Measurements from ENCODE around the gene CCDC74B. TPM values are rescaled to one million over a fixed set of nuclear protein-coding genes. Genes with fewer than 3 reads are reported as not detected.
"Not testable (repeated sequence)": the region's sequence is repeated elsewhere in the genome, so short reads cannot be mapped to it uniquely, and the experiment has no call there.

Gene CCDC74B
- polyA plus RNA-seq, 1 donor (not counting 4 experiments of a cell fraction or from before 2014, with no cell fraction given), result 0.52 TPM

- H3K27ac ChIP-seq (ENCODE audit: control insufficient read depth, insufficient read depth, low read length), result no peak overlapping the region
- DNase-seq (ENCODE audit: low read depth, low spot score) (no peak), FAIRE-seq (no peak)
- no peak overlapping the region for H2AFZ ChIP-seq (ENCODE audit: control insufficient read depth, low read length)
- H3K4me2 ChIP-seq (ENCODE audit: control insufficient read depth, extremely low read depth, insufficient read depth, low read depth, low read length), result no peak overlapping the region
- no peaks in the 10 kb centered on the region for H3K27me3 ChIP-seq (ENCODE audit: control insufficient read depth, extremely low read depth, insufficient read depth, low read length)
- no peaks in the 10 kb centered on the region for H4K20me1 ChIP-seq (ENCODE audit: control insufficient read depth, extremely low read depth, insufficient read depth, low read length)
- H3K9me1 ChIP-seq (ENCODE audit: control insufficient read depth, extremely low read depth, insufficient read depth, low read length), result no peaks in the 10 kb centered on the region
- no peak overlapping the region for H3K4me3 ChIP-seq (ENCODE audit: control insufficient read depth in 2 of 3, extremely low read depth in 1 of 3, insufficient read depth in 2 of 3, low read depth in 1 of 3, low read length in 3 of 3)
- H3K9ac ChIP-seq (ENCODE audit: control insufficient read depth, extremely low read depth, insufficient read depth, low read length), result no peak overlapping the region
- dilution Hi-C loops (cut with MboI; ENCODE audit: extremely low pct_ligation_motif_present, low sequenced_read_pairs), result no loop called here
- no peak for TF ChIP-seq EZH2 (IDR thresholded peaks at IDR 0.05; ENCODE audit: low read length)
- TF ChIP-seq, protein P1, sequence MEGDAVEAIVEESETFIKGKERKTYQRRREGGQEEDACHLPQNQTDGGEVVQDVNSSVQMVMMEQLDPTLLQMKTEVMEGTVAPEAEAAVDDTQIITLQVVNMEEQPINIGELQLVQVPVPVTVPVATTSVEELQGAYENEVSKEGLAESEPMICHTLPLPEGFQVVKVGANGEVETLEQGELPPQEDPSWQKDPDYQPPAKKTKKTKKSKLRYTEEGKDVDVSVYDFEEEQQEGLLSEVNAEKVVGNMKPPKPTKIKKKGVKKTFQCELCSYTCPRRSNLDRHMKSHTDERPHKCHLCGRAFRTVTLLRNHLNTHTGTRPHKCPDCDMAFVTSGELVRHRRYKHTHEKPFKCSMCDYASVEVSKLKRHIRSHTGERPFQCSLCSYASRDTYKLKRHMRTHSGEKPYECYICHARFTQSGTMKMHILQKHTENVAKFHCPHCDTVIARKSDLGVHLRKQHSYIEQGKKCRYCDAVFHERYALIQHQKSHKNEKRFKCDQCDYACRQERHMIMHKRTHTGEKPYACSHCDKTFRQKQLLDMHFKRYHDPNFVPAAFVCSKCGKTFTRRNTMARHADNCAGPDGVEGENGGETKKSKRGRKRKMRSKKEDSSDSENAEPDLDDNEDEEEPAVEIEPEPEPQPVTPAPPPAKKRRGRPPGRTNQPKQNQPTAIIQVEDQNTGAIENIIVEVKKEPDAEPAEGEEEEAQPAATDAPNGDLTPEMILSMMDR (optimal IDR thresholded peaks at IDR 0.05 in 1 of 3, IDR thresholded peaks at IDR 0.05 in 1 of 3, conservative IDR thresholded peaks at IDR 0.05 in 1 of 3; ENCODE audit: extremely low read depth in 1 of 3, insufficient read depth in 2 of 3, low read length in 3 of 3), result no peak
- H3K79me2 ChIP-seq (ENCODE audit: control insufficient read depth, insufficient read depth, low read length), result no peaks in the 10 kb centered on the region
- H3K4me1 ChIP-seq (ENCODE audit: control insufficient read depth, extremely low read depth, insufficient read depth, low read length), result no peaks in the 10 kb centered on the region
- no peaks in the 10 kb centered on the region for H3K9me3 ChIP-seq (ENCODE audit: control insufficient read depth, low read depth, low read length)
- peaks cover 0 to 8% of the 10 kb centered on the region in 2 experiments for H3K36me3 ChIP-seq (ENCODE audit: control insufficient read depth in 2 of 2, extremely low read depth in 1 of 2, insufficient read depth in 2 of 2, low read length in 2 of 2)
Observed at GRCh38 chr2:130152816-130153595, 8.1 kb upstream of the CCDC74B start.

DNA sequence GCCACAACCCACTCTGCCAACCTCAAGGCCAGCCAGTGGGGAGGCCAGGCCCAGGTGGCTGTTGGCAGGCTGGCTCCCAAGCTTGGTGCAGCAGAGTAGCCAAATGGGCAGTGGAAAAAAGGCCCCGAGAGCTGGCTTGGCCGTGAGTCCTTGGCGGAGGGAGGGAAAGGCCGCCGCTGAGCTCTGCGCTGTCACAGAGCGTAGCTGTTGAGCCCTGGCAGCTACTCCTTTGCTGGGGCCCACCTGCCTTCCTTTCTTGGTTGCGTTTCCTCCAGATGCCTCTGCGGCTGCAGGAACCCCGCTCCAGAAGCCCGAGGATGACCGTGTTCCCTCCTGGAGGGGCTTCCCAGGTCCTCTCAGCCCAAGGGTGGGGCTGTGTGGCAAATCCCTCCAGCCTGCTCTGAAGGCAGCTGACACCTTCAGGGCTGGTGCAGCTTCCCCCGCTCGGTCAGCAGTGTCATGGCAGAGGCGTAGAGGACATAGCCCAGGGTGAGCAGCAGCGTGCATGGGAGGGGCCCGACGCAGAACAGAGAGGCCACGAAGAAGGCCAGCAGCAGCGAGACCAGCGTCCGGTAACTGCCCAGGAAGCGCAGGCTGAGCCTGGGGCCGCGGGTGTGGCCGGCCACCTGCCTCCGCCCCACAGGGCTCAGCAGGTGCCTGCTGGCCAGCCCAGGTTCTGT, 7.4 kb upstream of the CCDC74B start:
- H2AFZ ChIP-seq (ENCODE audit: control insufficient read depth, low read length); H3K79me2 ChIP-seq (ENCODE audit: control insufficient read depth, insufficient read depth, low read length); FAIRE-seq; H3K4me2 ChIP-seq (ENCODE audit: control insufficient read depth, extremely low read depth, insufficient read depth, low read depth, low read length); H3K9me1 ChIP-seq (ENCODE audit: control insufficient read depth, extremely low read depth, insufficient read depth, low read length); H4K20me1 ChIP-seq (ENCODE audit: control insufficient read depth, extremely low read depth, insufficient read depth, low read length); H3K27ac ChIP-seq (ENCODE audit: control insufficient read depth, insufficient read depth, low read length); H3K4me1 ChIP-seq (ENCODE audit: control insufficient read depth, extremely low read depth, insufficient read depth, low read length); H3K9ac ChIP-seq (ENCODE audit: control insufficient read depth, extremely low read depth, insufficient read depth, low read length); H3K9me3 ChIP-seq (ENCODE audit: control insufficient read depth, low read depth, low read length); H3K36me3 ChIP-seq (ENCODE audit: control insufficient read depth in 2 of 2, extremely low read depth in 1 of 2, insufficient read depth in 2 of 2, low read length in 2 of 2); H3K4me3 ChIP-seq (ENCODE audit: control insufficient read depth in 2 of 3, extremely low read depth in 1 of 3, insufficient read depth in 2 of 3, low read depth in 1 of 3, low read length in 3 of 3); H3K27me3 ChIP-seq (ENCODE audit: control insufficient read depth, extremely low read depth, insufficient read depth, low read length); DNase-seq (ENCODE audit: low read depth, low spot score); dilution Hi-C loops (cut with MboI; ENCODE audit: extremely low pct_ligation_motif_present, low sequenced_read_pairs): not testable (repeated sequence)

DNA sequence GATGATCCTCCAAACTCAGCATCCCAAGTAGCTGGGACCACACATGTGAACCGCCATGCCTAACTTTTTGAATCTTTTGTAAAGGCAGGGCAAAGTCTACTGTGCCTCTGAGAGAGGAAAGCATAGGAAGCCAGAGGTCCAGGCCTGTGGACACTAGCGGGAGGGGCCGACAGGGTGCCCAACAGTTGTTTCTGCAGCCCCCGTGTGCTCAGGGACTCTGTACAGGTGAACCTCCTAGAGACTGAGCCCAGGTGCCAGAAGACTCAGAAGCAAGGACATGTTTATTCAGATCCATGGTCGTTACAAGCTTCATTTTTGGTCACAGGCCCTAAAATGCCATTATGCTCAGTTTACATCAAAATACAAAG, 6.2 kb upstream of the CCDC74B start:
- H3K4me3 ChIP-seq (ENCODE audit: control insufficient read depth in 2 of 3, extremely low read depth in 1 of 3, insufficient read depth in 2 of 3, low read depth in 1 of 3, low read length in 3 of 3); H4K20me1 ChIP-seq (ENCODE audit: control insufficient read depth, extremely low read depth, insufficient read depth, low read length); H2AFZ ChIP-seq (ENCODE audit: control insufficient read depth, low read length); H3K4me1 ChIP-seq (ENCODE audit: control insufficient read depth, extremely low read depth, insufficient read depth, low read length); H3K27ac ChIP-seq (ENCODE audit: control insufficient read depth, insufficient read depth, low read length); H3K9ac ChIP-seq (ENCODE audit: control insufficient read depth, extremely low read depth, insufficient read depth, low read length); H3K36me3 ChIP-seq (ENCODE audit: control insufficient read depth in 2 of 2, extremely low read depth in 1 of 2, insufficient read depth in 2 of 2, low read length in 2 of 2); H3K4me2 ChIP-seq (ENCODE audit: control insufficient read depth, extremely low read depth, insufficient read depth, low read depth, low read length); H3K9me1 ChIP-seq (ENCODE audit: control insufficient read depth, extremely low read depth, insufficient read depth, low read length); H3K9me3 ChIP-seq (ENCODE audit: control insufficient read depth, low read depth, low read length); dilution Hi-C loops (cut with MboI; ENCODE audit: extremely low pct_ligation_motif_present, low sequenced_read_pairs); H3K27me3 ChIP-seq (ENCODE audit: control insufficient read depth, extremely low read depth, insufficient read depth, low read length); DNase-seq (ENCODE audit: low read depth, low spot score); H3K79me2 ChIP-seq (ENCODE audit: control insufficient read depth, insufficient read depth, low read length); FAIRE-seq: not testable (repeated sequence)
